IPS-15b (cell line): ENCODE data around the gene KRTAP22-2.

Experiments used
- H3K27me3 ChIP-seq: one replicate; pipeline ENCODE4 v1.6.1; 2013; ENCODE audit warnings: low read length; ENCODE audit not compliant: control insufficient read depth, insufficient read depth
- H3K36me3 ChIP-seq: one replicate; pipeline ENCODE4 v1.6.1; 2013; ENCODE audit warnings: low read length; ENCODE audit not compliant: control insufficient read depth, insufficient read depth
- H3K4me1 ChIP-seq: one replicate; pipeline ENCODE4 v1.6.1; 2013; ENCODE audit warnings: mild to moderate bottlenecking, low read length; ENCODE audit not compliant: control insufficient read depth, insufficient read depth
- H3K4me3 ChIP-seq: one replicate; pipeline ENCODE4 v1.5.1; 2013; ENCODE audit warnings: low read depth, low read length
- H3K9ac ChIP-seq: one replicate; pipeline ENCODE4 v1.6.1; 2013; ENCODE audit warnings: low read depth, mild to moderate bottlenecking, low read length
- H3K9me3 ChIP-seq: one replicate; pipeline ENCODE4 v1.6.1; 2013; ENCODE audit warnings: mild to moderate bottlenecking, low read length; ENCODE audit not compliant: control insufficient read depth, insufficient read depth

Gene KRTAP22-2

GRCh38 chr21:30561957-30562356 is 28.2 kb downstream of the KRTAP22-2 start:
- H3K27me3 ChIP-seq: no peaks in the 10 kb centered on the region
- H3K36me3 ChIP-seq: no peaks in the 10 kb centered on the region

DNA sequence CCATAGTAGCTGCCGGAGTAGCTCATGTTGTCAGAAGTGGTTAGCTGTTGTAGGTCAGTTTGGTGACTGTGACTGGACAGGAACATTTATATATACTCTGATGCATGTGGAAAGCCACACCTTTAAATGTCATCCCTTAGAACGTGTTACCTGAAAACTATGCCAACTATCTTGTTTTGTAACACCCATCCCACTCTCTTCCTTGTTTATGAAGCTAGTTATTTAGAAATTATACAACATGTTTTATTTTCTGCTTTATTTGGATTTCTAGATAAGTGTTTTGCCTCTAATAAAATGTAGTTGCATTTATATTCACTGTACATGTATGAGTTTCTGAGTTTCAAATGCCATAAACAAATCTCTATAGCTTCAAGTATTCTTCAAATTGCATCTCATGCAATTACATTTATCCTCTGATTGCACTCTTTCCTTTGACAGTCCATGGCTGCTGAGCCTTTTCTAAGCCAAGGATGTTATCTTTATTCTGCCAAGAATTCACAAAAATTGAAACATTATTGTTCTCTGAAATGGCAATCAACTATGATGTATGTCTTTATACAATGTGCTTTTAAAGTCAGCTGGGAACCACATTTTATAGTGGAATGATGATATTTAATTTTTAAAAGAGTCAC is 28.8 kb downstream of the KRTAP22-2 start, which contains the start of gene KRTAP19-7:
Gene KRTAP19-7 (minus strand): TSS at position 51 of the 632 bp plus-strand sequence. CDS start 25 bp downstream, at position 26.
- H3K27me3 ChIP-seq: no peaks in the 10 kb centered on the region
- H3K9ac ChIP-seq: no peak within 1 kb of the TSS
- H3K9me3 ChIP-seq: no peaks in the 10 kb centered on the region
- H3K4me1 ChIP-seq: no peaks in the 10 kb centered on the region
- H3K4me3 ChIP-seq: no peak within 1 kb of the TSS
- H3K36me3 ChIP-seq: no peaks in the 10 kb centered on the region

More at GRCh38 chr21:30561957-30562356, 28.2 kb downstream of the KRTAP22-2 start:
- Histone ChIP-seq H3K4me1 (no peaks in the 10 kb centered on the region), H3K4me3 (no peak overlapping the region), H3K9ac (no peak overlapping the region), H3K9me3 (no peaks in the 10 kb centered on the region)

- Histone ChIP-seq H3K36me3 (no peaks in the 10 kb centered on the region), H3K4me3 (no peak overlapping the region), H3K4me1 (no peaks in the 10 kb centered on the region), H3K27me3 (no peaks in the 10 kb centered on the region), H3K9me3 (no peaks in the 10 kb centered on the region), H3K9ac (no peak overlapping the region)
These were observed 35.1 kb downstream of the KRTAP22-2 start for GRCh38 chr21:30555095-30555494.

DNA sequence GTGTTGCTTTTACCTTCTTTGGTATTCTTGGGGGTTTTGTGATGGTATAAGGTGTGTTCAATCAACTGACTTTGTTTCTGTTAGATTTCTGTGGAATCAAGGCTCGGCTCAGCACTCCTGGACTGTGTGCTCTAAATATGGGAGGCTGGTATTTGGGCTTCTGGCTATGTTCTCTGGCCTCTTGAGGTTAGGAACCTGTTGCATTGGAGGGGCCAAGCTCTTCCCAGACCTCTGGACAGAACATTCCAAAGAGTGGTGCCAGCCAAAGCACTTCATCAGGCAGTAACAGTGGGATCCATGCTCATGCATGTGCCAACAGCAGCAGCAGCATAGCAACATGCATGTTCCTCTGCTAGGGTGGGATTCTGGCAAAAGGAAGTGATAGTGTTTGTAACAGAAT is 37.4 kb downstream of the KRTAP22-2 start:
- Histone ChIP-seq H3K9me3 (no peaks in the 10 kb centered on the region), H3K9ac (no peak overlapping the region), H3K4me3 (no peak overlapping the region), H3K27me3 (no peaks in the 10 kb centered on the region), H3K4me1 (no peaks in the 10 kb centered on the region), H3K36me3 (no peaks in the 10 kb centered on the region)

GRCh38 chr21:30541764-30542163 is 48.4 kb downstream of the KRTAP22-2 start, which contains the start of gene KRTAP19-6:
TSS of gene KRTAP19-6 (minus strand) at chr21:30541864. CDS start at chr21:30541833, 31 bp downstream.
- H3K36me3 ChIP-seq: no peaks in the 10 kb centered on the region
- H3K9me3 ChIP-seq: no peaks in the 10 kb centered on the region
- no peak within 1 kb of the TSS for H3K9ac ChIP-seq
- H3K4me3 ChIP-seq: no peak within 1 kb of the TSS
- no peaks in the 10 kb centered on the region for H3K27me3 ChIP-seq
- H3K4me1 ChIP-seq: no peaks in the 10 kb centered on the region
